Epithelial cell of esophagus (primary cell): Measurements from ENCODE around the gene PYGO2.
"Not testable (repeated sequence)": the region's sequence is repeated elsewhere in the genome, so short reads cannot be mapped to it uniquely, and the experiment has no call there.

Source experiments
- DNase-seq: peaks from one replicate; pipeline ENCODE4 v3.0.0; 2010; ENCODE audit warnings: low read depth
- H3K4me3 ChIP-seq: 2 replicates; pipeline ENCODE4 v1.5.1; 2011; ENCODE audit warnings: mild to moderate bottlenecking, low read length, control low read depth
- CTCF ChIP-seq: IDR thresholded peaks from 2 replicates; pipeline ENCODE4 v1.5.1; 2011; ENCODE audit warnings: low read depth, mild to moderate bottlenecking, low read length, control low read depth, inconsistent platforms; ENCODE audit not compliant: insufficient read depth; ENCODE audit errors: missing control alignments

Gene PYGO2

DNA sequence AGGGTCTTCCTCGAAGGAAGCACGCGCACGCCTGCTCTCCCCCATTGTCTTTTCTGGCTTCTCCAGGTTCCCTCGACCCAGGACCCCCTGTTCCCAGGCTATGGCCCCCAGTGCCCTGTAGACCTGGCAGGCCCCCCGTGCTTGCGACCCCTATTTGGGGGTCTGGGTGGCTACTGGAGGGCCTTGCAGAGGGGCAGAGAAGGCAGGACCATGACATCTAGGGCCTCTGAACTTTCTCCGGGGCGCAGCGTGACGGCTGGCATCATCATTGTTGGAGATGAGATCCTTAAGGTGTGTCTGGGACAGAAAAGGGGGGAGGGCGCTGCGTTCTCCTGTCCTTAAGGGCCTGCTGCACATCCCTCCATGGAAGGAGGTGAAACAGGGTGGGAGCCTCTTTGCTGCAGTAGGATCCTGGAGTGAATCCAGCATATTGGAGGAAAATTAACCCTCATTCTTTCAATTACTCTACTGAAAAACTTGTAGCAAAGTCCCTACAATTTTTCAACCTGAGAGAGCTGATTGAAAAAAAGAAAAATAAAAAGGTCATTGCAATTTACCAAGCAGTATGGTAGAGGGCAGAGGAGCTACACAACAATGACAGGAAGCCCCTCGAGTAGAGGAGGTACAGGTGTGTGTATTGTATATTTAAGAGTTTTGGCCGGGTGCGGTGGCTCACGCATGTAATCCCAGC, 22.3 kb upstream of the PYGO2 start:
- H3K4me3 ChIP-seq = peak overlapping the region; percentile 91
- DNase-seq = no peak
- no peak for TF ChIP-seq CTCF

DNA sequence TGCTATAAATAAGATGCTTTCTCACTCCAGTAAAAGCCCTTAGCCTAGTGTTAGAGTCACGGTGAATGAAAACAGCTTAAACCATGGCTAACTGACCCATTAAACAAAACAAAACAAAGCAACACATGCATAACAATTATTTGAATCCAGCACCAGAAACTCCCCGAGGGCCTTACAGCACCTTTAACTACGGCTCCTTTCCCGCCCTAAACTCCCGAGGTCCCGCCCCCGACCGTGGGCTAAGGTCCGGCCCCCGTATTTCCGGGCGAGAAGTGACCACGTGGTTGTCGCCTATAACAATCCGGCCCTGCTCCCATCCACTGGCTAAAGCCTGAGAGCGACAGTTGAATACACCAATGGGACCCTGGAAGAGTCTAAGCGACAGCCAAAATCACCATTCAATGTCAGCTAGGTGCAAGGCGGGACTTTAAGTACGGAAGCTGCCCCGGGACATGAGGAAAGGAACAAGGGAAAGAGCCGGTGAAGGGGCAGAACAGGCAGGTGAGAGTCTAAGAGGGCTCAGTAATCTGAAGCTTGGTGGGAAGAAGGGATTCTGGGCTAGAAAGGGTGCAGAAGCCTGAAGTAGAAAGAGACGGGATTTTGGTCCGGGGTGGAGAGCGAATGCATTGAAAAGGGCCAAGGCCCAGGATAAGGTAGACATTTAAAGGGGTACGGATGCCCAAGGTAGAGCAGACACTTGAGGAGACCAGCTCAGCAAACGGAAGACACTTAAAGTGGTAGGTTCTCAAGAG, 21.5 kb upstream of the PYGO2 start, which contains the start of gene FLAD1:
FLAD1 (plus strand) TSS at position 448 of the 752 bp plus-strand sequence. CDS start 351 bp downstream, outside the sequence.
- H3K4me3 ChIP-seq = peak within 1 kb of the TSS; percentile 91
- DNase-seq = peak; percentile 100

GRCh38 chr1:154982341-154982740, 20.8 kb upstream of the PYGO2 start:
- TF ChIP-seq CTCF = no peak
- H3K4me3 ChIP-seq = peak overlapping the region; percentile 91
- no peak for DNase-seq

More for the DNA sequence above, 21.5 kb upstream of the PYGO2 start, which contains the start of gene FLAD1:
- no peak for TF ChIP-seq CTCF

GRCh38 chr1:154978360-154978759, 16.8 kb upstream of the PYGO2 start:
- H3K4me3 ChIP-seq = no peak overlapping the region
- TF ChIP-seq CTCF = no peak
- DNase-seq = no peak

GRCh38 chr1:154977762-154978161, 16.2 kb upstream of the PYGO2 start:
- H3K4me3 ChIP-seq, DNase-seq: not testable (repeated sequence)

- TF ChIP-seq CTCF = no peak
- DNase-seq = peak; percentile 43
- H3K4me3 ChIP-seq = peak overlapping the region; percentile 61
Measured at GRCh38 chr1:154975409-154976059, 14.0 kb upstream of the PYGO2 start.

- no peak for TF ChIP-seq CTCF
- H3K4me3 ChIP-seq = peak overlapping the region; percentile 61
- DNase-seq = peak; percentile 94
Measured at GRCh38 chr1:154974808-154975408, 13.3 kb upstream of the PYGO2 start.
